ENCODE data around the gene RHEB.
A peak's percentile ranks its signal among the peaks of the same experiment; 100 is the strongest.

Gene RHEB

DNA sequence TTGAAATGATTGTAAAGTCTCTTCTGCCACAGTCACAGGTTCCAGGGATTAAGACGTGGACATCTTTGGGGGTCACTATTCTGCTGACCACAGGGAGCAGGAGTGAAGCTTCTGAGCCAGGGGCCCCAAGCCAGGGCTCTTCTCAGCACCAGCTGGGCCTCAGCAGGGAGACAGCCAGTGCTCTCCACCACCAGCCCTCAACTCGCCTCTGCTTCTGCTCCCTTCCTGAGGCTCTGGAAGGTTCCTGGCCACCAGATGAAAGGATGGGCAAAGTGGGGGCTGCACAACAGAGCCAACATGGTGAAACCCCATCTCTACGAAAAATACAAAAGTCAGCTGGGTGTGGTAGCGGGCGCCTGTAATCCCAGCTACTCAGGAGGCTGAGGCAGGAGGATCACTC, 68.5 kb downstream of the RHEB start:
- no peak for DNase-seq (ENCODE audit: low read depth in 2 of 2, low spot score in 1 of 2)

DNA sequence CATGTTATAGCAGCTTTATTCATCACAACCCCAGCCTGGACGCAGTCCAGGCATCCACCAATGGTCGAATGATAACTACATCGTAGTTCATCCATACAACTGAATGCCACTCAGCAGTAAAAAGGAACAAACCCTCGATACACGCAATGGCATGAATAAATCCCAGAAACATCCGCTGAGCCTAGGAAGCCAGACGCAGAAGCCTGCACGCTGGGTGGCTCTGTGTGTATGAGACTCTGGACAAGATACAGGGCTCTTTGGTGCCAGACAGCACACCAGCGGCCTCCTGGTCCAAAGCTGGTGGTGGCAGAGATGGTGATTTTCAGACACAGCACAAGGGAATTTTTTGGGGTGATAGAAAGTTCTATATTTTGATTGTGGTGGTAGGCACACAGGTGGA, 69.7 kb downstream of the RHEB start:
- DNase-seq (ENCODE audit: low read depth in 2 of 2, low spot score in 1 of 2), result no peak

DNA sequence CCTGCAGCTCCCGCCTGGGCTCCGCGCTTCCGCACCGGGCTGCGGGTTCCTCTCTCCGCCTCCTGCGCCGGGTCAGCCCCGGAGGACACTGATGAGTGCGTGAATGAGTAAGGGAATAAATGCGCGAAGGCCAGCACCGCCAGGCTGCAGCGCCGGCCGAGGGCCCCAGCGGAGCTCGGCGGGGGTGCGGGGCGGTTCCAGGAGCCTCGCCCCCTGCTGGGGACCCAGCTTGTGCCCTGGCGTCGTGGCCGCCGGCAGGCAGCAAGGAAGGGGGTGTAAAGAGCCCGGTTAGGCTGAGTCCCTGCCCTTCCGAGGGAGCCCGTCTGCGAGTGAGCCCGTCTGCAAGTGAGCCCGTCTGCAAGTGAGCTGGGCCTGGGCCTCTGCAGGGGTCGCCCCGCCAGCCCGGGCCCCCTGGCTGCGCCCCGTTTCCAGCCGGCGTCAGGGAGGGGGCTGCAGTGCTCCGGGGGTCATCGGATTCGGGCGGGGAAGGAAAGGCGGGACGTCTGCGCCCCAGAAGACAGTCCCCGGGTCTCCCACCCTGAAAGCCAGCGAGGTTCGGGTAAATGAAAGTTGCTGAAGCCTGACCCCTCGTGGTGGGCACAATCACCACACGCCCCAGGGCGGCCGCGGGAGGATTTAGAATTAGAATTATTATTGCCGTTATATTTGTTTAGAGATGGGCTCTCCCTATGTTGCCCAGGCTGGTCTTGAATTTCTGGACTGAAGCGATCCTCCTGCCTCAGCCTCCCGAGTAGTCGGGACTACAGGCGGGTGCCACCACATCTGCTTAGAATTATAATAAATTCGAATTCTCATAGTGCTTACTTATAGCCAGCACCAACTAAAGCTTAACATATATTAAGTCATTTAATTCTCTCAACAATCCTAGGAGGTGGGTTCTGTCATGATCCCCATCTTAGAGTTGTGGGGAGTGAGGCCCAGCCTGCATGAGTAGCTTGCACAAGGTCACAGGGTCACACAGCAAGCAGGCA, 71.1 kb downstream of the RHEB start:
- peak; percentile 55 to 66 for DNase-seq (ENCODE audit: low read depth in 2 of 2, low spot score in 1 of 2)

DNA sequence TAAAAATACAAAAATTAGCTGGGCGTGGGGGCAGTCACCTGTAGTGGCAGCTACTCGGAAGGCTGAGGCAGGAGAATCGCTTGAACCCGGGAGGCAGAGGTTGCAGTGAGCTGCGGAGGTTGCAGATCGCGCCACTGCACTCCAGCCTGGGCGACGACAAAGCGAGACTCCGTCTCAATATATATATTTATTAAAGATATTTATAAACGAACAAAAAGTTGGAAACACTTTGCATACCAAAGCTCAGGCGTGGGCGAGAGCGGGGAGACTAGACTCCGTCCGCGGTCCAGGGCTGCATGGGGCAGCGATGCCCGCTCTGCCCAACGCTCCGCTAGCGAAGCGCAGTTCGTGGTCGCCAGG, 71.8 kb downstream of the RHEB start:
- no peak for DNase-seq (ENCODE audit: low read depth in 2 of 2, low spot score in 1 of 2)

DNA sequence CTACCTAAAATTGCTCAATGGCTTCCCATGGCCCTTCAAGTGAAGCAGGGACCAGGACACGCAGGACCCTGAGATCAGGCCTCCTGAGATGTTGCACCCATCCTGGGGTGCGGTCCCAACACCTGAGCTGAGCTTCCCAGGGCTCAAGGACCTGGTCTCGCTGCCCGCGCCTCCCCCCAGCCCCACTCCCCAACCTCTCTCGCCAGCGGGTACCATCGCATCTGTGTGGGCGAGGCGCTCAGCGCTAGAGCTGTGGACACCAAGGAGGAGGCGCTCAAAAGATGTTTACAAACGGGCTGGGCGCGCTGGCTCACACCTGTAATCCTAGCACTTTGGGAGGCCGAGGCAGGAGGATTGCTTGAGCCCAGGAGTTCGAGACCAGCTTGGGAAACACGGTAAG, 72.4 kb downstream of the RHEB start:
- no peak for DNase-seq (ENCODE audit: low read depth in 2 of 2, low spot score in 1 of 2)

DNA sequence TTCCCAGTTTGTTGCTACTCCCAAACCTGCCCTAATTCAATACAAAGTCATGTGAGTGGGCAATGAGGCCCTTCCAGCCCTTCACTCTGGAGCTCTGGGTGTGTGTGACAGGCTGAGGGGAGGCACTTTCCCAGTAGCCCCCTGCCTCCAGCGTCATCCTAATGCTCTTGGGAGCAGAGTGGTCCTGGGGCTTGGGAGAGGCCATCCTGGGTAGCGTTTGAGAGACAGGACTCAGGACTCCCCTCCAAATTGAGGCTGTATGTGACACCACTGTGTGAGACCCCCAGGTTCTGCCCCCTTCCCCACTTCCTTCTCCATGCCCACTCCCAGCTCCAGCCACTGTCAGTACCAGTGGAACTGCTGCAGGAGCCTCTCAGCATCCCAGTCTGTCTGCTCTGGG, 73.3 kb downstream of the RHEB start:
- DNase-seq (ENCODE audit: low read depth in 2 of 2, low spot score in 1 of 2), result no peak

DNA sequence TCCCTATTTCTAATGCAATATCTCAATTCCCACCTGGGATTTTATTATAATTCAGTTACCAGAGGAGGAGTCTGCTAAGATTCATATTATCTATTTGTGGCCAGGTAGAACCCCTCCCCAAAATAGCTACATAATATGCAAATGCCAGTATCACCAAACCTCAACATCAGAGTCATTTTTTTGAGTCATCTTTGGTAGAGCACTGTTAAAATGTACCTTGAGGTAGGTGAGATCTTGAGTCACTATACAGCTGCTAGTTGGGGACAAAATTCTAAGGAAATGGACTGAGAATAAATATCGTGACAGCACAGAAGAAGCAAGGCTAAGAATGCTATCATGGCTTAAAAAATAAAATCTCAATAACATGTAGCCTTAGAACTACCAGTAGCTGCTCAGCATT, 75.1 kb downstream of the RHEB start:
- no peak for DNase-seq (ENCODE audit: low read depth in 2 of 2, low spot score in 1 of 2)

DNA sequence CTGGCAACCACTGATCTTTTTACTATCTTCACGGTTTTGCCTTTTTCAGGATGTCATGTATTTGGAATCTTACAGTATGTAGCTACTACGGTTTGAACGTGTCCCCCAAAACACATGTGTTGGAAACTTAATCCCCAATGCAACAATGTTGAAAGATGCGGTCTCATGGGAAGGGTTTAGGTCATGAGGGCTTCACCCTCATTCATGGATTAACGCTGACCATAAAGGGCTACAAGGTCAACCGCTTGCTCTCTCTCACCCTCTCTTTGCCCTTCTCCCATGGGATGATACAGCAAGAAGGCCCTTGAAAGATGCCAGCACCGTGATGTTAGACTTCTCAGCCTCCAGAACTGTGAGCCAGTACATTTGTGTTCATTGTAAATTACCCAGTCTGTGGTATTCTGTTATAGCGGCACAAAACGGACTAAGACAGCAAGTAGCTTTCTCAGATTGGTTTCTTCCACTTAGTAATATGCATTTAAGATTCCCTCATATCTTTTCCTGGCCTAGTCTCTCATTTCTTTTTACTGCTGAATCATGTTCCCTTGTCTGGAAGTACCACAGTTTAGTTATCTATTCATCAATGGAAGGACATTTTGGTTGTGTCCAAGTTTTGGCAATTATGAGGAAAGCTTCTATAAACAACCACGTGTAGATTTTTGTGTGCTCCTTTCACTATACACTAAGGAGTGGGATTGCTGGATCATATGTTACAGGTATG, 76.8 kb downstream of the RHEB start:
- DNase-seq (ENCODE audit: low read depth in 2 of 2, low spot score in 1 of 2), result no peak

DNA sequence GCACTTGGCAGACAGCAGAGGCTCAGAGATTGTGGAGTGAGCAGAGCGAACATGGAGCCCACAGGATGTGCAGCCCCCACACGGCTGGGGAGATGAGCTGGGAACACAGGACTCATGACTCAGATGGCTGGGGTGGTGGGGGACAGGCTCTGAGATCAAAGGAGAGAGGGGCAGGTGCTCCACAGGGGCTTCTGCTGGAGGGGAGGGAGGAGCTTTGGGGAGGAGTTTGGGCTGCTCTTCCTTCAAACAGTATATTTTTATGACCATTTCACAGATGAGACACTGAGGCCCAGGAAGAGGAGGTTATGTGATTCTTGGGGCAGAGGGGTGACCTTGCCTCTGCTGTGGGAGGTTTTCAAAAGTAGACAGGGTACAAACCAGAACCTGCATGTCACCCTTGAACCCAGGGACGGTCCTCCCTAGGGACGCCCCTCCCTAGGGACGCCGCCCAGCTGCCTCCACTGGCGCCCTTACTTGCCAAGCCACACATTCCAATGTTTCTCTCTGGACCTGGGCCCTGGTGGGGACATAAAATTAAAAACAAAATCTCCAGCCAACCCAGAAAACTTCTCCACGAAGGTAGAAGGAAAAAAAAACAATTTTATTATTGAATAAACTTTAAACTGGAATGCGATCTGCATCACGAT, 78.8 kb downstream of the RHEB start:
- DNase-seq (ENCODE audit: low read depth in 2 of 2, low spot score in 1 of 2), result no peak

DNA sequence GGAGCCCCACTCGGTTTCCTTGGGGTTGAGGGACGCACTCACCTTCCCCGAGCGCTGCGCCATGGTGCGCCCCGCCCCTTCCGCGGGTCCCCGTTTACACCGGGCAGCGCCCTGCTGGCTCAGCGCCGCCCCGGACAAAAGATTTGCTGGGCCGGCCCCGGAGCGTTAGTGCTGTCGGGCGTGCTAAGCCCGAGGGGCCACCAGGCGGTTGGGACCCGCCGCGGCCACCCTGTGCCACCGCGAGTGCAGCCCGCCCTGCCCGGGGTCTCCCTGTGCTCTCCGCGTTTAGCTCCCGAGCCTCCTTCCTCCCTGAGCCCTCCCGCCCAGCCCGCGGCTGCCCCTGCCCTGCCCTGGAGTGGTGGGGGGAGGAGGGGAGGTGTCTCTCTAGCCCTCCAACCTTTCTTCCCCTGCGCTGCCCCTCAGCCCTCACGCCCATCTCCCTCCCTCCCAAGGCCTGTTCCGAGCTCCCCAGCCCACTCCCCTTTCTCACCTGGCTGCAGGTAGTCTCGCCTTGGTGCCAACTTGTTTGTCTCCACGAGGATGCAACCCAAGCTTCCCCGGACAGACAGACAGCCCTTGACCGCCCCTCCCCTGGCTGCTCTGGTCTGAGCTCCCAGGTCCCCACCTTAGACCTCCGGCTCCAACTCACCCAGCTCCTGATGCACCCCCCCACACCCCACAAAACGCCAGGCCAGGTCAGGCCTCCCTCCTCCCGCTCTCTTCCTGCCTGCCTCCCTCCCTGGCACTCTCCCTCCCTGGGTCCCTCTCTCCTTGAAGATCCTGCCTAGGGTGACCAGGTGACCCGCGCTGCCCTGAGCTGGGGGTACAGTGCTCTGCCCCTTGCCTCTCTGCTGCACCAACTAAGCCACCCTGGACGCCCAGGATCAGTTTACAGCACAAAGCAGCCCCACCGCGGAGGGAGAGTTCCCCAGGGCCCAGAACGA, 79.6 kb downstream of the RHEB start, which contains the start of gene CRYGN:
TSS of gene CRYGN (minus strand) at position 287 of the 944 bp plus-strand sequence. CDS start at position 63, 224 bp downstream.
- no peak for DNase-seq (ENCODE audit: low read depth in 2 of 2, low spot score in 1 of 2)

DNA sequence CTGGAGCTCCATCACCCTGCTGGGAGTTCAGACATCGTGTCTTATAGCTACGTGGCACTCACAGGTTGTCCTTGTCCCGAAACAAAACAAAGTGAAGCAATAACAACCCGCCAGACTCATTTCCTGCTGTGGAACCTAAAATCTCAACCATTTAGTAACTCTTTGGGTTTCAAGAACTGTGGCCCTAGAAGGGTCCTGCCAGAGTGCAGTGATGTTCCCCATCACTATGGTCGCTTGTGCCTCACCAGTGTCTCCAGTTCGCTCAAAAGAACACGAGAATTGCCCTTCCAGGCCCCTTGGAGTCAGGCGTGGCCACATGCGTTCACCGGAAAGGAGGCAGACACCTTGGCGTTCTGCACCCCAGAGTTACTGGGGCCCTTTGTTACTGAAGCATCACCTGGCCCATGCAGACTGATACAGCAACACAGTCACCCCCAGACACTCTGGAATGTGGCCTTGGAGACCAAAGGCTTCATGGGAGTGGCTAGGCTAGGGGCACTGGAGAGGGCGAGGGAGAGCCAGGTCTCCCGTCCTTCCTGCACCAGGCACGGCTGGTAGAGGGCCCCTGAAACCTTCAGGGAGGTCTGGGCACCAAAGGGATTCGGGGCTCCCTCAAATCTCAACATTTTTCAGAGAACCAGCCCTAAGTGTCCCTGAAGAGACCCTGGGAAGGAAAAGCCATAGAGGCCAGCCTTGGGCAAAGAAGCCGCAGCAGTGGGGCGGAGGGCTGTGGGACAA, 80.7 kb downstream of the RHEB start:
- DNase-seq (ENCODE audit: low read depth in 2 of 2, low spot score in 1 of 2), result no peak

DNA sequence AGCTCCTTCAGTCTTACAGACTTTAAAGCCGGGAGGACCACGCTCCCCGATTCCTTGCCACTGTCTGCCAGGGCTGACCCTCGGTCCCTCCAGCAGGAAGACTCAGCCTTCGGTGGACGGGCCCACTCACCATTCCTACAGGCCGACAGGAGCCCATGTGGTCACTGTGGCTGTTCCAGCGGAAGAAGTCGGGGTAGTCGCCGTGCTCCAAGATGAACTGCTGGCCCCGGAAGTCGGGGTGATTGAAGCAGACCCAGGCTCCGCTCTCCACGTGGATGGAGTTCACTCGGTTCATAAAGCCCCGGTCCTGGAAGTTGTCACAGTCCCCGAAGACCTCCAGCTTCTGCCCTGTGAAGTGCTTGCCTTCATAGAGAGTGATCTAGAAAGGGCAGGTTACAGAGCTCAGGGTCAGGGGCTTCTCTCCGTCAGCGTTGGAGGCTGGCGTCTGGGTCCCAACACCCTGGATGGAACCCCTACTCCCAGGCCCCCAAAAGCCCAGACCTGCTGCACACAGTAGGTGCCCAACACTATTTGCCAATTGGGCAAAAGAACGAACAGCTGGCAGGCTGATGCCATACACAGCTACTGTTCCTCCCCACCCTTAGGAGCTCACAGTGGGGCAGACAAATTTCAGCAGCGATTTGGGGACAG, 81.7 kb downstream of the RHEB start:
- no peak for DNase-seq (ENCODE audit: low read depth in 2 of 2, low spot score in 1 of 2)

DNA sequence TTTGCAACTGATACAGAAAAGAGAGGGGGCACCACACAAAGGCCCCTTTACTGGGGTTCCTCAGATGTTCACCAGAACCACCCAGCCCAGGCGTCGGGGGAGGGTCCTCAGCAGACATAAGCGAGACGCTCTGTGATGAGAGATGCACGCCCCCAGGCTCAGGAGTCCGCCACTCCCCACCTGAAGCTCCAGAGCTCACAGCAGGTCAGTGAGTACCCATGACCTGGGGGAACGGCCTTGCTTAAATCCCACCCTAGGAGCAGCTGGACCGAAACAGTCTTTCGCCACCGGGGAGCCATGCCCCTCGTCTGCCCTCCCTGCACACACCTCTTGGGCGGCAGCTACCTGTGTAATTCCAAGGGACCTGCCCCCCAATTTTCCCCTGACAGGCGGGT, 82.5 kb downstream of the RHEB start:
- DNase-seq (ENCODE audit: low read depth in 2 of 2, low spot score in 1 of 2), result no peak

DNA sequence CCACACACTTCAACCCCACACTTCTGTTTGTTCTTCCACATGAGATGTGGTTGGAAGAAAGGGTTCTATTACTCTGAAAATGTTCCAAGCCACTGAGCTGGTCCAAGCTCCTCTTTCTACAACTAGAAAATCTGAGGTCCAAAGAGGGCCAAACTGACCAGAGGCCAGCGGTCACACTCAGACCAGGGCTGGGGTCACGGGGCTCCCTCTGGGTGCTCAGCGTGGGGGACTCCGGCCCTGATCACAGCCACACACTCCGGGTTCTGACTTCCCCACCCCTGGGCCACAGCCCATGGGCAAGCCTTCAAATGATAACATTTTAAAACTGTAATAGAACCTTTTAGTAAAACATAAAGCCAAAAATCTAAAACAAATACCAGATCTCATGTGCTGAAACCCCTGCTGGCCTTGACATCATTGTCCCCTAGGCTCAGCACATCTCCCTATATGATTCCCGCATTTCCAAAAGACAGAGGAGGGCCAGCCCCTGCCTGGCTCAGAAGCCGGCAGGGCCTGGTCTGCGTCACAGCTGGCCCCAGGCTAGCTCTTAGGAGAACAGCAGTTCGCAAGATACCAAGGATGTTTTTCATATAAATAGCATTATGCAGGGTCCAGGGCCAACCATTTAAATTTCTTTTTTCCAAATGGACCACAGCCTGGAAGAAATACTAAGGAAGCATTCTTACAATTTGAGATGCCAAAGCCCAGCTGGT, 83.1 kb downstream of the RHEB start:
- no peak for DNase-seq (ENCODE audit: low read depth in 2 of 2, low spot score in 1 of 2)

DNA sequence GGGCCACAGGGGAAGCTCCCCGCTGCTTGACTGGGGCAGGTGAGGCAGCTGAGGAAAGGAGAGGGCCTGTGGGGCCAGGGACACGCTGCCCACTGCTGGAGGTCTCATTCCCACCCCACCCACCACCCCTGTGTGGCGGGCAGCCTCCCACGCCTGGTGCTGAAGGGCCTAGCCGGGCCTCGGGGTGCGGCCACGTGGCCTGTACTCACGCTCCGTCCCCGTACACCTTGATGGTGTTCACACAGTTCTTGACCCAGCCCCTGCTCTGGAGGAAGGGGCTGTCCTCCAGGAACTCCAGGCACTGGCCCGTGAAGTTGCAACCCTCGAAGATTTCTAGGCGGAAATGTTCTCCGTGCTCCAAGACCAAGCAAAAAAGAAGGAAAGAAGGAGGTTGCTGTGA, 83.7 kb downstream of the RHEB start:
- DNase-seq (ENCODE audit: low read depth in 2 of 2, low spot score in 1 of 2), result no peak

DNA sequence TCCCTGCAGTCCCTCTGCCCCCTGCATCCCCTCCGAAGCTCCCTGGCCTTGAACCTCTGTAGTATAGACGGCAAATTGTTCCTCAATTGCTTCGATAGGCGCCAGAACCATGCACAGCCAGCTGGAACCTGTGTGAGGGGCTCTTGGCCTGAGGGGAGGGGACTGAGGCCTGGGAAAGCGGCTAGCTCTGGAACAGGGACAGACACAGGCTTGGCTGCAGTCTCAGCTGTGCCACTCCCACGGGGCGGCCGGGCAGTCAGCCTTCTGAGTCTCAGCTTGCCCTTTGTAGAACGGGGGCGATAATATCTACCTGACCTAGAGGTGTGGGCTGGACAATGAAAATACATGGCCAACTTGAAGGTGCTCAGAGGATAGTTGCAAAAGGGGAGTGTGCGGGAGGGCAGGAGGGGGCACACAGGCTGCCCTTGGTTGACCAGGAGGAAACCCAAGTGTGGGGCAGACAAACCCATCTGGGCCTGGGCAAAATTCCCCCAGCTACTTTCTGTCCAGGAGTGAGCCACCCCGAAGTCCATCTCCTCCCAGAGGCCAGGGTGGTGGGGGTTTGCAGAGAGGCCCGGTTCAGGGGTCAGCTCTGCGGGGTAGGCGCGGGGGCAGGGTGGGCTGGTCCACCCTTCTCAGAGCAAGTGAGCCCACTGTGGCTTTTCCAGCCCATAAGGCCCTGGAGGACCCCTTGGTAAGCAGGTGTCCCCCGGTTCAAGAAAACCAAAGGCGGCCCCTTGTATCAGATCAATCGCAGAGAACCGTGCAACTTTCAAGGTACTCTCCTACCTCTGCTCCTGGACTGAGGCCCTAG, 84.4 kb downstream of the RHEB start:
- DNase-seq (ENCODE audit: low read depth in 2 of 2, low spot score in 1 of 2), result no peak

DNA sequence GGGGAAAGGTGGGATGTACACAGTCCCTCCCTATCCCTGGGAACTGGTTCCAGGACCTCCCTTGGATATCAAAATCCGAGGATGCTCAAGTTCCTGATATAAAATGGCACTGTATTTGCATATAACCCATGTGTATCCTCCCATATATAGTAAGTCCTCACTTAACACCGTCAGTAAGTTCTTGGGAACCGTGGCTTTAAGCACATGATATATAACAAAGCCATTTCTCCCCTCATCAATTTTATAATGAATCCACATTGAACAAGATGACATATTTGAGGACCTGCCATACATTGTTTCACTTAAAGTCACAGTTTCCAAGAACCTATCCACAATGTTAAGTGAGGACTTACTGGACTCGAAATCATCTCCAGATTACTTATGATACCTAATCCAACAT, 85.1 kb downstream of the RHEB start:
- DNase-seq (ENCODE audit: low read depth in 2 of 2, low spot score in 1 of 2), result no peak
